ENCODE measurements around the gene PYGM.

Gene PYGM

DNA sequence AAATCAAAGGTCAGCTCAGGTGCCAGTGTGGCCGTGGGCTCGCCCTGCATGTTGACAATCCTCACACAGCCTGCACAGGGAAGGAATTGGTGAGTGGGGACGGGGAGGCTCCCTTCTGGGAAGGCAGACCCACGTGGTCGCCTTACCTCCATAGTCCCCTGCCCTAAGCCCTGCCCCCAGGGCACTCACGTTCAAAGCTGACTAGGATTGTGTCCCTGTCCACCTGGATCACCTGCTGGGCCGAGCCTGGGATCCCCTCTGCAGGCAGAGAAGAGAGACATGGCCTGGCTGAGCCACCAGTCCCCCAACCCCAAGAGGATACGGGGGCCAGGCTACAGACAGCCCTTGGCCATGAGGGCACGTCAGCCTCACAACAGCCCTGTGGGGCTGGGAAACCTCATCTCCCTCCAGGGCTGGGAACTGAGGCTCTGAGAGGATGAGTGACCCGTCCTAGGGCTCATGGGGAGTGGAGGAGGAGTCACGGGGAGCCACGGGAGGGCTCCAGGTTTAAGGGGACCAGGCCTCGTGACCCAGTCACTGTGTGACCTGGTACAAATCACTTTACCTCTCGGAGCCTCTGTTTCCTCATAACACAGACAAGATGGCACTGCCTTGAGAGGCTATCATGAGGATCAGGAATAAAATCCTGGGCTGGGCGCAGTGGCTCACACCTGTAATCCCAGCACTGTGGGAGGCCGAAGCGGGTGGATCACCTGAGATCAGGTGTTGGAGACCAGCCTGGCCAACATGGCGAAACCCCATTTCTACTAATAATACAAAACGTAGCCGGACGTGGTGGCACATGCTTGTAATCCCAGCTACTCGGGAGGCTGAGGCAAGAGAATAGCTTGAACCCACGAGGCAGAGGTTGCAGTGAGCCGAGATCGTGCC, 30.7 kb upstream of the PYGM start:
- DNase-seq: no peak

DNA sequence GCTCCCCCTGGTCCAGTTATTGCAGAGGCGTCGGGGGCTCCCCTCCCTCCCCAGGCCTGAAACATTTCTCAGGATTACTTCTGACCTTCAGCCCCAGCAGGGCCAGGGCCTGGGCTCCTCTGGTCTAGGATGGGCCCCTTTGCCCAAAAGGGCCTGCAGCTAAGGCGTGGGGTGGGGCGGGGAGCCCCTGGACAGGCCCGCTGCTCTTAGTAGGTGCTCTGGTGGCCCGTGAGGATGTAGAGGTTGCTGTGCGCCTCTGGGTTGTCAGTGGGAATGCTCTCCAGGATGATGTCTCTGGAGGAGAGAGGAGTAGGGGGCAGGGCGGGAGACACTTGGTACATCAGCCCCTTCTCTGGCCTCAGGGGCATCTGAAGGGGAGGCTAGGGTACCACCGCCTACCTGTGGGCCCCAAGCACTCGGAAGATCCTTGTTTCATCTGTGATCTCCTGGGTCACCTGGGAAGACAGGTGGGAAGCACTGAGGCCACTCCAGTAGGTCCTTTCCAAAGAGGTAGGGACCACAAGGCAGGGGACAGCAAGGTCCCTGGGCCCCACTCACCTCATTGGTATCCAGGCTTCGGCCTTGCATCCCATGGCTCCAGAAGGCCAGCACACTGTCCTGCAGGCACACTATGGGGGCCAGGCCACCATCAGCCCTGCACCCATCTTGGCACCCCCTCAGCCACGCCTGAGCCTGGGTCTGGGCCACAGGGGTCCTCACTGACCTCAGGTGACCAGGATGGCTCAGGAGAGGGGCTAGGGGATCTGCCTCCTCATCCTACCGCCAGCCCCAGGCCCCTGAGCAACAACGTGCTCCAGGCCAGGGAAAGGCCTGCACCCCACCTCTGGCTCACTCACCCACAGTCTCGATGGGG, 29.8 kb upstream of the PYGM start:
- no peak for DNase-seq

DNA sequence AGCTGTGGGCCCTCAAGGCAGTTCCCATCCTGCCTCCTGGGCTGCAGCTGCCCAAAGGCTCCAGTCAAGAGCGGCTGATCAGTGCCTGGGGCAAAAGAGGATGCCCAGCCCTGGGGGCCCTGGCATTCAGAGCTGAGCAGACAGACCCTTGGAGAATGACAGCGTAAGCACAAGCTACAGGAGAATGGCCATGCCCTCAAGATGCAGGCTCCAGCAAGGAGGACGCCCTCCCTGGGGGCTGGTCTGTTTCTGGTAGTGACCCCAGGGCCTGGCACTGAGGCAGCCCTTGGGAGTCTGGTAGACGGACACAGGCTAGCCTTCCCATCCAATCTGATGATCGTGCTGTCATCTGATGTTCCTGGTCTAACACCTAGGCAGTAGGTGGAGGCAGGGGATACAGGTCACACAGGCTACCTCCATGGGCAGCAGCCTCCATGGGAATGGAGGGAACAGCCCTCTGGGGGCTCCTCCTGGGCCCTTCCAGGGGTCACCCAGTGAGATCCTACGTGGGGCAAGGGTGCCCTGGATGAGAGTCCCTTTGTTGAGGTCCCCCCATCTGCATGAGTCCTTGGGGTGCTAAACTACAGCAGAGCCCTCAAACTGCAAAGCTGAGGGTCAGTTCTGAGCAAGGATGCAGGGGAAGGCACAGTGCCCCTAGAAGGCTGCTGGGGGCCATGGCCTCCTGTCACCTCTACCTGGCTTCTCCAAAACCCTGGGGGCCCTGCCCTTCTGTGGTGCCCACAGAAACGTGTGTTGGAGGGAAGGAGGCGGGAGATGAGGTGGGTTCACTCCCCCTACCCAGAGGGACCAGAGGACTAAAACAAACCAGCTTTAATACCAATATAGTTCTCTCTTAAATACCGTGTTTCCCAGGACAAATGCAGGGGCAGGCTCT, 28.8 kb upstream of the PYGM start:
- no peak for DNase-seq

DNA sequence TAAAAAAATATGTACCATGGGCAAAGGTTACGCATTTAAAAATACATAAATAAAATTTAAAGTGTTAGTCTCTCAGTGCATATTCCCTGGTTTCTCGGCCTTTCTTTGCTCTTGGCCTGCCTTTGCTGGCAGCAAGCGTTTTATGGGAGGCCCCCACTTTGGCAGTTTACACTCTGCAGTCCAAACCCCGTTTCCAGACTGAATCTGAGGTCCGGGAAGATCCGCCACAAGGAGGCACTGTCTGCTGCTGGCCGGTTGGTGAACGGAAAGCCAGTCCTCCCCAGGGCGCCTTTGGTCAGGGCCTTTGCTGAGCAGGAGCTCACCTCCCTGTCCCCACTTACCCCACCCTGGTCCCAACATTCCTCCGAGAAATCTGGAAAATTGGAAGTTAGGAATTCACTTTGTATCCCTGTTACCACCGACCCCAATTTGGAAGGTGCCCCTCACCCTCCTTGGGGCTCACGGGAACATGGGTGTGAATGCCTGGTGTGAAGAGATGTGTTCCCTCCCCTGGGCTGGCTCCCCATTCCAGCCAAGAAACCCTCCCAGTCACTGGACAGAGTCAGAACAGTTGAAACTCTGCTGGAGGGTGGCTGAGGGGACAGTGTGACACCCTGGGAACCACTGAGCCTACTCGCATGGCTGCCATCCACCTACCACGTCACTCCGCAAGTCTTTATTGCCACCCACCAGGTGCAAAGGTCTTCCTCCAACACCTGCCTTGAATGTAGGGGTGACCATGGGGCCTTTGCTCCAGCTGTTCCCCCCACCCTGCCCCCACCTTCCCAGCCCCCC, 27.9 kb upstream of the PYGM start:
- DNase-seq: peak; percentile 19

DNA sequence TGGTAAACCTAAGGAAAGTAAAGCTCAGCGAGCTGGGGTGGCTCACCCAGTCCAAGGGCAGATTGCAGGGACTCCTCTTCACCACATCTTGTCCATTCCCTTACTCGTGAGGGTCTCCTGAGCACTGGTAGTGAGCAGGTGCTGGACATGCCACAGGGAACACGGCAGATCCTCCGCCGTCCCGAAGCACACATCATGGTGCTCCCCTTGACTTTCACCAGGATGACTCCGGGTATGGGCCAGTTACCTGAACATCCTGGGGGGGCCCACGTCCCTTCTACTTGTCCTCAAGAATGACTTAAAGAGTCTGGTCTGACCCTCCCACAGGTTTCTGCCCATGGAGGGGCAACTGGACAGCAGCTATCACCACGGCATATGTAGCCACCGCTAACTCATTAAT, 26.5 kb upstream of the PYGM start:
- no peak for DNase-seq

DNA sequence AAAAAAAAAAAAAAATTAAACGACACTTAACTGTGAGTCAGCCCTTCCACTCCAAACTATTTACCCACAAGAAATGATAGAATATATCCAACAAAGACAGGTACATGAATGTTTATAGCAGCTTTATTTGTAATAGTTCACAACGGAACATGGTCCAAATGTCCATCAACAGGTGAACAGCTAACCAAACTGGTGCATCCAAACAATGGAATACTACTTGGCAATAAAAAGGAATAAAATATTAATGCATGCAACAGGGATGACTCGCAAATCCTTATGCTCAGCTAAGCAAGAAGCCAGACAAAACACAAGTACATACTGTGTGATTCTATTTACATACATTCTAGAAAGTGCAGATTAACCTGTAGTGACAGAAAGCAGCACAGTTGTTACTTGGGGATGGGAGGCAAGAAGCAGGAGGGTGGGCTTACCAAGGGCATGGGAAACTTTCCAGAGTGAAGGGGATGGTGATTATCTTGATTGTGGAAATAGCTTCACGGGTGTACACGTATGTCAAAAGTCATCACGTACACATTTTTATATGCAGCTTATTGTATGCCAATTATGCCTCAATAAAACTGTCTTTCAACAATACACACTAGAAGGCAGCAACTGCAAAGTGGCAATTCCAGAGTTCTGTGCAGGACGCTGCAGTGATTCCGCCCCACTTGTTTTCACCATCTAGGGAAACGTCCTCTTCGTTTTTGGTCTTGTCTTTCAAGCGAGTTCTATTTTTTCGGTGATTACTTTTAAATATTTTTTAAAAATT, 25.2 kb upstream of the PYGM start:
- DNase-seq: no peak

DNA sequence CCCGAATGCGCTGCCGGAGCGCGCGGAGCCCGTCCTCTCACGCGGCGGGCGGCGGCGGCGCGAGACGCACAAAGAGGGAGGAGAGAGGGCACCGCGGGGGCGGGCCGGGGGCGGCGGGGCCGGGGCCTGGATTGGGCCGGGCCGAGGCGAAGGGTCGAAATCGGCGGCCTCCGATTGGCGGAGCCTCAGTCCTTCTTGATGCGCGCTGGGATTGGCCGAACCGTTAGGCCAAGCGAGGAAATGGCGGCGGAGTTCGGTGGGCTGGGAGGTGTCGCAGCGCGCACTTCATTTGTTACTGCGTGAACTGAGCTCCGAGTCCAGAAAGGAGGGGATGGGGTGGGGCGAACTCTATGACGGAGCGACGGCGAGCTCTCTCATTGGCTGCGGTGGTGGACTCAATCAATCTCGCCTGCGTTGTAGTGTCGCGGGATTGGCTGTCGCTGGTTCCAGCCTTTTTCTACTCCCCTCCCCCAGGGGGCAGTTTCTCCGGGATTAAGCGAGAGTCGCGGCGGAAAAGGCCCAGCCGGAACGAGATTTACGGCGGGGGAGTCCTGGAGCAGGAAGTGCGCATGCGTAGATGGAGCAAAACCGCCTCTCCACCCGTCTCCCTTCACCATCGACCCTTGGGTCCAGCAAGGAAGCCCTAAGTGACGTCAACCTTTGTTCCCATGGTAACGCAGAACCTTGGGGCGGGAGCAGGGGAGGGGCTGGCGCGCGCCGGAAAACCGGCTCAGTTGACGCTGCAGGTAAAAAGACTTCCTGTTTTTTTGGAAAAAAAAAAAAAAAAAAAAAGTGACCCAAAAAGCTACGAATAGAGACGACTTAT, 18.9 kb upstream of the PYGM start, which contains the start of gene SF1:
TSS of gene SF1 (minus strand) at position 70 of the 826 bp plus-strand sequence. CDS start 150 bp downstream, outside the sequence.
- DNase-seq: peak; percentile 100

DNA sequence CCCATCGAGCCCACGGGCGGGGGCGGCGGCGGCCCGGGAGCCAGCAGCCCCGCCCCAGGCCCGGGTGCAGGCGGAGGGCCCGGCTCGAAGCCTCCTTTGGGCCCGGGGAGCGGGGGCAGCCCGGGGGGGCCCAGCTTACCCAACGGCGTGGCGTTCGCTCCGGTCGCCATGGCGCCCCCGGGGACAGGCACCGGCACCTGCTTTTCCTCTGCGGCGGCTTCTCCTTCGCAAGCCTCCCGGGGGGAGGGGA, 18.4 kb upstream of the PYGM start:
- DNase-seq: no peak

DNA sequence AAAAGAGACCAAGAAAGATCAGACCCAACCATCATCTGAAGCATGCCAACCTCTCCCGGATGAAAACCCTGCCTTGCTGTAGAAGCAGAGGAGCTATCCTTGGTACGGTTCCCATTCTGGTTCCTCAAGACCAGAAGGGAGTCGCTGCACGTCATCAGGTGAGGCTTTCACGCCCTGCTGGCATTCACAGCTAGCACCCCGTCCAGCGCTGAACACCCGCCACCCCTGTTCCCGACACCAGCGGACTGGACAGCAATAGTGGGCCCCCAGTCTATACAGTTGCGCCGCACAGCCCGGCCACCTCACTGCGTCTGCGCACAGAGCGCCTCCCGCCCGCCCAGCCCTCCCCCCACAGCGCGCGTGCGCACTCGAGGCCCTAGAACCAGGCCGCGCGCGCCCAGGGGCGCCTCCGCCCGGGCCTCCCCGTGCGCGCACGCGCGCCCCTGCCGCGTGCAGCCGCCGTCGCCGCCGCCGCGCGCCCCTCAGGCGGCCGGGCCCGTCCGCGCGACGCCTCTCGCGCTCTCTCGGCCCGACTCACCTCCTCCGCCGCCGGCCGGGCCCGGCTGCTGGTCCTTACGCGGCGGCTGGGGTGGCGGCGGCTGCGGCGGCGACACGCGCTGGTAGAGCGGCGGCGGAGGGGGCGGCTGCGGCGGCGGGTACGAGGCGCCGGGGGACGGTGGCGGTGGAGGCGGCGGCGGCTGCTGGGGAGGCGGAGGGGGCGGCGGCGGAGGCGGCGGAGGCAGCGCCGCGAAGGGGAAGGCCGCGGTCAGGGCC, 17.9 kb upstream of the PYGM start:
- peak; percentile 82 for DNase-seq

DNA sequence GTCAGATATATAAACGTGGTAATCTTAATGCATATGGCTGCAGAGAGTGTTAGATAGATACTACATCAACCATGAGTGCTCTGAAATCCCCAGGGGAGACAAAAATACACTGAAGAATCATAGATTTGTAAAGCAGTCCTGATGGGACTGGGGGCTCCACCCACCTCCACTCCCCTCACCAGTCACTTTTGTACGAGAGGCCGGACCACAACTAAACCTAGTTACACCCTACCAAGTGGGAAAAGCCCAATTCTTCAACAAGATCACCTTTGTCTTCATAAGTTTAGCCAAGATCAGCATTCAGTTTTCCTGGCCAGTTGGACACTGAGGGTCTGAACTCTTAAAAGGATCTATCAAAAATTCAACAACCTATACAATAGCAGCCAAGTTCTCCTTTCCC, 17.1 kb upstream of the PYGM start:
- DNase-seq: no peak

DNA sequence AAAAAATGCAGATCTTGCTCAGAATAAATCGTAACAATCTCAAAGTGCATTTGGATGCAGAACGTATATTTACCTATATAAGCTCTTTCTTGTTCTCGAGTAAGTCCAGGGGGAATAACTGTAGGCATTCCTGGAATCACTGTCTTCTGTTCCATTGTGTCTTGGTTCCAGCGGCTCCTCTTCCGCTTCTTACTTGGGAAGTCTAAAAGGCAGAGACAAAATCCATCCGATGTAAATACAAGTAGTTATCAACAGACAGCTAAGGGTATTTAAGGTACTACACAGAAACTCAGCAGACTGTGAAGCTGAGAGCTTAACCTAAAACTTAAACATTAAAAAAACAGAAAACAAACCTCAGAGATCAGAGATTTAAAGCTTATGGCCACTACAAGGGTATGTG, 16.7 kb upstream of the PYGM start:
- DNase-seq: no peak

DNA sequence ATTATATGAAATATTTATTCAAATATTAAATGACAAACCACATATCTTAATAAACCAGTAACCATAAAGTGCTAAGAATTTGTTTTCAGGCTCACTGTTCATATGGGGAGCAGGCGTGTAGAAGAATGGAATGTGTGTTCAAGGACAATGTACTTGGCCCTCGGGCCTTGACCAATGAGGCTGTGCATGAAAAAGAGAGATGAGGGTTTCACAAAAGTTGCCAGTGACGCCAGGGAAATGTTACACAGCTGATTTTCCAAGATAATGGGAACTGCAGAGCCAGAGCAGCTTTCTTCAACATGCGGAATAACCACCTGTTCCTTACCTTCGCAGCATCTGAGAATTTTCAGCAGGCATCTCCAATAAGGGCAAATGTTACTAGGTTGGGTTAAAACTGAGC, 14.4 kb upstream of the PYGM start:
- no peak for DNase-seq

DNA sequence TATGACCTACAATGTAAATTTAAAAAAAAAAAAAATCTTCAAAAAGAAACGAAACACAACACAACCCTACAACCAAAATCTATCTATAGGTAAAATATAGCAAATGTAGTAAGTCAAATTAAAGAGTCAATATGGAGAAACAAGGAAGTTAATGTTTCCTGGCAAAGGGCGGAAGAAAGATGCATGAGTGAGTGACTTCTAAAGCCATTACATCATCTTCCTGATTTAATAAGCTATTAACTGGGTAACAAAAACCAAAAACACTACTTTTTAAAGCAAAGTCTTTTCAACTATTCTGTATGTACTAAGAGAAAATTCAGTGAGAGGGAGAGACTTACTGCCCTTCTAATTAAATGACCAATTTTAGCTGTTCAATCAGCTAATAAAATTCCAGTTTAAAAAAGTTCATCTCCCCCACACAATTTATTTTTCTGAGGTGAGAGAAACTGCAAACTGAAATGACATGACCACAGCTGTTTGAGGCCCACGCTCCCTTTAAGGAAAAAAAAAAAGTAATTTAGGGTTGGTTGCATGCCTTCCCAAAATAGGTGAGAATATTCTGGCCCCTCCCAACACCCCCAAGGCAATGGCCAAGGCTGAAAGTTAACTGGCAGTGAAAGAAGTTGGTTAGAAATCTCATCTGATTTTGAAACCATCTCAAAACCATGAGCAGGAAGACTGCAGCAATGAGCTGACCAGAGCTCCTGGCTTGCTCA, 12.7 kb upstream of the PYGM start:
- DNase-seq: no peak

DNA sequence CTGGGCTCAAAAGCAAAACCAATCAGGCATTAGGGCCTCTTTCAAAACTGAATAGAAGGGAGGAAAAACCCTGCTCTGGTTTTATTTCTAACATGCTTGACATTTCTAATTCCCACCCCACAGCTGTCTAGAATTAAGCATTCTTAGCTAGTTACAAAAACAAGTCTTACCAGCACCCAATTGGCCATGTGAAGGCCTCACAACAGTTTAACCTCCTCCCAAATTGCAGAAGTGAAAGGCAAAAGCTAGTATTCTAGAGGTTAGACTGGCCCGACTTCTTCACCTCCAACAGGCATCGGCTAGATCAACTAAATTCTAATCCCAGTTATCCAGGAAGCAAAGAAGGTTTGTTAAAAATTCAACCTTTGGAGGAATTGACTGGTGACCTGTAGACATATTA, 12.1 kb upstream of the PYGM start:
- no peak for DNase-seq

DNA sequence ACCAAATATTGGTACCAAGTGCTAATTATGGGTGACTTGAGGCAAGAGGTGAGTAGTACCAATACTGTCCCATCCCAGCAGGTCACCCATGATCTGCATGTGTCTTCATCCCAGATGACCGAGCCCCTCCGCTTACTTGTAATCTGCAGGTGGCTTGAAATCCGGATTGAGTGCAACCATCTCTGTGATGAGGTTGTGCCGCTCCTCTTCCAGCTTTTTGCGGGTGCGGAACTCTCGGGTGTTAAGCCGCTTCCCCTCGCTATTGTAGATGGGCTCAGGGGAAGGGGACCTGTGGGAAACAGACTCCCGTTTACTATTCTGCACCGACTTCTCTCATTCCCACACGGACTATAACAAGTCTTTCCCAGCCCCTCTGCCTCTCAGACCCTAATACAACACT, 10.3 kb upstream of the PYGM start:
- DNase-seq: no peak

DNA sequence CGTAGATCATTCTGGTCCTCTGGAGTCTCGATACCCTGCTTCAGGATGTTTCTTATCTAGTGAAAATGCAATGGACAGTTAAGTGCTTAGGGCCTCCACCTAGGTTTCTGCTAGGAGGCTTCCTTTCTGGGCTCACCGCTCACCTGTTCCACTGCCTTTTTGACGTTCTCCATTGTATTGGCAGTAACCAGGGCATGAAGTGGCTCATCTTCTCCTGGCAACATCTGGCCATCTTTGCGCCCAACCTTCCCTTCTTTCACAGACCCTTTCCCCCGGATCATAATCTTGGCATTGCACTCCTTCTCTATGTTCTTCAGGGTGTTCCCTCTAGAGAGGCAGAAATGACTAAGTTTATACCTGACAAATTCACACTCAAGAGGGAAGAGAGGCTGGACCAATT, 9.5 kb upstream of the PYGM start:
- DNase-seq: no peak

DNA sequence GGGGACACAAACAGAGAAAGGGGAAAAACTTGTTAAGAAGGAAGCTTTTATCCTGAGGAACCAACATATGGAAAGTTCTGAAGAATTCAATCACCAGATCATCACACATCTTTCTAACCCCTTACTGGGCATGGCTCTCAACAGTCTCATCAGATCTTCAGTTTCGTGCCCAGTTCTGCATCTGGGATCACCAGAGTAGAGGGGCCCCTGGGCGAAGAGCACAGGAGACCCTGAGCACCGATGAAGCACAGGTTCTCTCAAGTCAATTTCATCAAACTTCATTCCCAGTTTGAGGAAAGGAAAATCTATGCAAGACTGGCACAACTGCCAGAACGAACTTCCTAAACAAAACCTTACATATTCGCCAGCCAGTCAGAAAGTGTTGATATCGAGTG, 8.5 kb upstream of the PYGM start:
- DNase-seq: no peak

DNA sequence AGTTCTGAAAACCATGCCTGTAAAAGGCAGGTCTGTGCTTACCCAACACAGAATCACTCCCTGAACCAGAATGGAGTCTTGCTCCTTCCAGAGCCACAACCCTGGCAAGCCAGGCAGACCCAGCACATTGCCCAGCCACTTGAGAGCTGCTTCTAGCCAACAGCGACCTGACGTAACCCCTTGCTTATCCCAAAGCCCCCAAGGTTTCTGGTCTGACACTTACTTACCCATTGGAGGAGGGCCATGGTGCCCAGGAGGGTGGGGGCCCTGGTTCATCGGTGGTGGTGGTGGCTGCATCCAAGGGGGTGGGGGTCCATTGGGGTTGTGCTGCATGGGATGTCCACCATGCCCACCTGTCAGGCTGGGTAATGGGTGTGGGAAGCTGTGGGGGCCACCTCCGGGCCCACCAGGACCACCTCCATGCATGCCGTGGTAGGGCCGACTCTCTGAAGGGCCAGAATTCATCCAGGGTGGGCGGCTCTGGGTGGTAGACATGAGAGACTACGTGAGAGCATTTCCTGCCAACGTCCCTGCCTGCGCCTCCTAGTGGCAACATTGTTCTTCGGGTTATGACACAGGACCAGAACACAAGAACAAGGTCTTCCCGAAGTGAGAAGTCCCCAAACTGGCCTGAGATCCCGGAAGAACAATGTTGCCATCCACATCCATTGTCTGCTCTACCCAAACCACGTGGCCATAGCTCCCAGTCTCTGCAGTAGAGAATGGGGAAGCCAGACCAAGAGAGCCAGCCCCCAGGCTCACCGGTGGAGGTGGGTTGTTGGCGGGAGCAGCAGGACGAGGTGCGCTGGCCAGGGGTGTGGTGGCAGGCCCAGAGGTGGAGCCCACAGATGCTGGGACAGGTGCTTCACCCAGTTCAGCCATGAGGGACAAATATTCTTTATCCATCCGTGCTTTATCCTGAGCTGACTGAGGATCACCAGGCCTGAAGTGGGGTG, 7.8 kb upstream of the PYGM start:
- DNase-seq: peak; percentile 60
